ENCODE data around the gene TEDC2. TPM values are rescaled to one million over a fixed set of nuclear protein-coding genes. Genes with fewer than 3 reads are reported as not detected.

The TEDC2 gene
- total RNA-seq, 1 experiment from 2014 or later: 45.4 TPM

GRCh38 chr16:2450535-2450934, 9.4 kb upstream of the TEDC2 start:
- no peak overlapping the region for H3T11ph ChIP-seq (ENCODE audit: low read length)

More at GRCh38 chr16:2450535-2450934, 9.4 kb upstream of the TEDC2 start:
- Histone ChIP-seq H3K4me2 (ENCODE audit: insufficient read depth, insufficient read length, low read length) (no peak overlapping the region), H2BK120ac (ENCODE audit: low read depth, low read length, poor library complexity, severe bottlenecking) (no peak overlapping the region), H2BK20ac (ENCODE audit: low read depth, low read length, poor library complexity, severe bottlenecking) (no peak overlapping the region), H3K27me3 (ENCODE audit: insufficient read depth, low read length) (no peaks in the 10 kb centered on the region), H3K18ac (ENCODE audit: insufficient read length, low read depth, low read length) (no peak overlapping the region), H2AK5ac (ENCODE audit: insufficient read length, low read length) (no peak overlapping the region), H2BK15ac (ENCODE audit: low read depth, low read length) (no peak overlapping the region), H3K14ac (ENCODE audit: insufficient read depth, low read length) (no peak overlapping the region), H3K79me2 (ENCODE audit: insufficient read depth, low read length) (no peaks in the 10 kb centered on the region), H3K4ac (ENCODE audit: low read depth, low read length) (no peak overlapping the region), H3K4me1 (ENCODE audit: insufficient read depth, low read length) (no peaks in the 10 kb centered on the region), H4K5ac (ENCODE audit: insufficient read length, low read depth, low read length) (no peak overlapping the region), H4K8ac (replicated peaks; ENCODE audit: insufficient read length, low read depth, low read length) (no peak overlapping the region), H2AFZ (ENCODE audit: low read length) (no peak overlapping the region), H4K20me1 (ENCODE audit: control insufficient read depth, insufficient read depth, insufficient read length) (no peaks in the 10 kb centered on the region), H3K9me3 (ENCODE audit: control insufficient read depth, low read depth, low read length) (no peaks in the 10 kb centered on the region), H3K79me1 (ENCODE audit: insufficient read depth, low read depth, low read length, poor library complexity, severe bottlenecking) (no peaks in the 10 kb centered on the region), H3K56ac (ENCODE audit: insufficient read length, low read depth, low read length) (no peak overlapping the region), H2BK5ac (ENCODE audit: insufficient read length, low read length) (no peak overlapping the region), H3K9ac (ENCODE audit: extremely low read depth, insufficient read length, low read length) (no peak overlapping the region), H4K91ac (ENCODE audit: insufficient read length, low read depth, low read length) (no peak overlapping the region), H3K23me2 (ENCODE audit: insufficient read length, low read depth, low read length, poor library complexity, severe bottlenecking) (no peaks in the 10 kb centered on the region), H3K23ac (ENCODE audit: insufficient read length, low read depth, low read length) (no peak overlapping the region), H2BK12ac (ENCODE audit: insufficient read length, low read depth, low read length) (no peak overlapping the region), H3K27ac (ENCODE audit: insufficient read length, low read depth, low read length) (no peak overlapping the region)
- no peaks in the 10 kb centered on the region for H3K4me1 Mint-ChIP-seq
- no peaks in the 10 kb centered on the region for H3K9me3 Mint-ChIP-seq
- no peak overlapping the region for H3K27ac Mint-ChIP-seq
- TF ChIP-seq CTCF (conservative IDR thresholded peaks at IDR 0.05): no peak
- peaks cover 46 to 87% (median 82%) of the 10 kb centered on the region in 3 experiments for H3K36me3 Mint-ChIP-seq (ENCODE audit: insufficient read depth in 1 of 3, low read depth in 3 of 3)
- no peaks in the 10 kb centered on the region for H3K27me3 Mint-ChIP-seq (ENCODE audit: low read depth)
- WGBS (ENCODE audit: extremely low coverage, insufficient read length, low lambda C conversion rate): no CpG with 5 or more reads among the region's 8 CpGs
- no peak overlapping the region for H3K4me3 Mint-ChIP-seq
- DNase-seq: no peak

All from H9 (cell line).